ENCODE results near the gene STAT3. TPM values are rescaled to one million over a fixed set of nuclear protein-coding genes. Genes with fewer than 3 reads are reported as not detected.

STAT3 gene
- total RNA-seq, 1 experiment from 2014 or later: 60.5 TPM

DNA sequence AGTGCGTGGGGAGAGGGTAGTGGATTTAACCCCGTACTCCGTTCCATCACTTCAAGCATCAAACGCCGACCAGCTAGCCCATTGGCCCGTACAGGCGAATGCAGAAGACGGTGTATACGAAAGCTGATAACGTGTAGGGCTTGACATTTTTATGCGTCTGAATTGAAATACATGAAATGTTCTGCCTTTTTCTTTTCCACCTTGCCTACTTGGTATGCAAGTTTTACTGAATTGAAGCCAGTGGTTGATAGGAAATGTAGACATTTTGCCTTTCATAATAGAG, 834 bp upstream of the STAT3 start:
- no peaks in the 10 kb centered on the region for H3K9me3 ChIP-seq (ENCODE audit: low read depth, low read length, poor library complexity, severe bottlenecking)
- H3K36me3 ChIP-seq (ENCODE audit: insufficient read depth, low read length, poor library complexity, severe bottlenecking): no peaks in the 10 kb centered on the region
- no peak for DNase-seq (ENCODE audit: low spot score)
- H3K4me3 ChIP-seq (ENCODE audit: low read depth, low read length, poor library complexity, severe bottlenecking): peak overlapping the region; percentile 78
- H3K27me3 ChIP-seq (replicated peaks; ENCODE audit: insufficient read depth, low read depth, low read length, poor library complexity): no peaks in the 10 kb centered on the region
- H3K4me1 ChIP-seq (ENCODE audit: insufficient read depth, low read length, poor library complexity, severe bottlenecking): peaks cover 12% of the 10 kb centered on the region
- ChIA-PET POLR2A (ENCODE audit: low non-redundant PET) (no interaction called here), CTCF (no interaction called here)
- H3K27ac ChIP-seq (ENCODE audit: low read depth, low read length, poor library complexity, severe bottlenecking): peak overlapping the region; percentile 84
- BruUV-seq (replicated peaks): TSS peak; percentile 97
- no peak for TF ChIP-seq EZH2 (IDR thresholded peaks at IDR 0.05; ENCODE audit: borderline replicate concordance, low read depth, low read length, poor library complexity, severe bottlenecking)
- TF ChIP-seq, protein P1, sequence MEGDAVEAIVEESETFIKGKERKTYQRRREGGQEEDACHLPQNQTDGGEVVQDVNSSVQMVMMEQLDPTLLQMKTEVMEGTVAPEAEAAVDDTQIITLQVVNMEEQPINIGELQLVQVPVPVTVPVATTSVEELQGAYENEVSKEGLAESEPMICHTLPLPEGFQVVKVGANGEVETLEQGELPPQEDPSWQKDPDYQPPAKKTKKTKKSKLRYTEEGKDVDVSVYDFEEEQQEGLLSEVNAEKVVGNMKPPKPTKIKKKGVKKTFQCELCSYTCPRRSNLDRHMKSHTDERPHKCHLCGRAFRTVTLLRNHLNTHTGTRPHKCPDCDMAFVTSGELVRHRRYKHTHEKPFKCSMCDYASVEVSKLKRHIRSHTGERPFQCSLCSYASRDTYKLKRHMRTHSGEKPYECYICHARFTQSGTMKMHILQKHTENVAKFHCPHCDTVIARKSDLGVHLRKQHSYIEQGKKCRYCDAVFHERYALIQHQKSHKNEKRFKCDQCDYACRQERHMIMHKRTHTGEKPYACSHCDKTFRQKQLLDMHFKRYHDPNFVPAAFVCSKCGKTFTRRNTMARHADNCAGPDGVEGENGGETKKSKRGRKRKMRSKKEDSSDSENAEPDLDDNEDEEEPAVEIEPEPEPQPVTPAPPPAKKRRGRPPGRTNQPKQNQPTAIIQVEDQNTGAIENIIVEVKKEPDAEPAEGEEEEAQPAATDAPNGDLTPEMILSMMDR (conservative IDR thresholded peaks at IDR 0.05; ENCODE audit: low read depth, low read length): no peak
- intact Hi-C loops (cut with micrococcal nuclease; ENCODE audit: unreplicated experiment): no loop called here

DNA sequence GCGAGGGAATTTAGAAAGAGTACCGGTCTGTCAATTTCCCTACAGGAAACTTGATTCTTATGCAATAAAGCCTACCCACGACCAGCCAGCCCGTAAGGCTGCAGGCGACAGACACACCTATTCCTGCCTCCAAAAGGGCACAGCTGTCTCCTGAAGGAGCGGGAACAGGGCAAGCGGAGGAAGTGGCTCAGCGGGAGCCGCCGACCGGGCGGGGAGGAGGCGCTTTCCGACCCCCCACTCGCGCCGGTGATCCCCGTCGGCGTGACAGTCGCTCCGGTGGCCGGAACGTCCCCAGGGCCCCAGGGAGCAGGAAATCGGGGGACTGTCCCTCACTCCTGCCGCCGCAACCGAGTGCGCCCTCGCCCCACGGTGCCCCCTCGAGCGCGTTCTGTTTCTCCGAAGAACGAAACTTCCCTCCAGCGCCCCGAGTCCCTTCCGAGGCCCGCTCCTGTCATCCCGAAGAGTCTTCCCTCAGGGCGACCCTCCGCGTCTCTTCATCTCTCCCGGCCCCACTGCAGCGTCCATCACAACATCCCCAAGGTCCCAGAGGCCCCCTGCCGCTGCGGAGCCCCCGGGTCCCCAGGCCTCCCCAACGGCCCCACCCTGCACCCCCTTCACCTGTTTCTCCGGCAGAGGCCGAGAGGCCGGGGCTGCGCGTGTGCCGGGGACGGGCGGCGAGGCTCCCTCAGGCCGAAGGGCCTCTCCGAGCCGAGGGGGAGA, 421 bp downstream of the STAT3 start:
- Histone ChIP-seq H3K27ac (ENCODE audit: low read depth, low read length, poor library complexity, severe bottlenecking) (peak overlapping the region; percentile 93), H3K9me3 (ENCODE audit: low read depth, low read length, poor library complexity, severe bottlenecking) (no peaks in the 10 kb centered on the region), H3K4me3 (ENCODE audit: low read depth, low read length, poor library complexity, severe bottlenecking) (peak overlapping the region; percentile 78), H3K4me1 (ENCODE audit: insufficient read depth, low read length, poor library complexity, severe bottlenecking) (peaks cover 12% of the 10 kb centered on the region), H3K36me3 (ENCODE audit: insufficient read depth, low read length, poor library complexity, severe bottlenecking) (no peaks in the 10 kb centered on the region), H3K27me3 (replicated peaks; ENCODE audit: insufficient read depth, low read depth, low read length, poor library complexity) (no peaks in the 10 kb centered on the region)
- ChIA-PET POLR2A (ENCODE audit: low non-redundant PET) (no interaction called here), CTCF (interaction anchor here (0.6 kb wide), 1 partner anchor 1527 kb away, joined by 3 read pairs; no protein-coding TSS in a partner anchor)
- no TSS peak for BruUV-seq (replicated peaks)
- DNase-seq (ENCODE audit: low spot score): peak; percentile 52
- intact Hi-C loops (cut with micrococcal nuclease; ENCODE audit: unreplicated experiment): no loop called here
- TF ChIP-seq, protein P1 (conservative IDR thresholded peaks at IDR 0.05; ENCODE audit: low read depth, low read length): no peak
- TF ChIP-seq EZH2 (IDR thresholded peaks at IDR 0.05; ENCODE audit: borderline replicate concordance, low read depth, low read length, poor library complexity, severe bottlenecking): no peak

DNA sequence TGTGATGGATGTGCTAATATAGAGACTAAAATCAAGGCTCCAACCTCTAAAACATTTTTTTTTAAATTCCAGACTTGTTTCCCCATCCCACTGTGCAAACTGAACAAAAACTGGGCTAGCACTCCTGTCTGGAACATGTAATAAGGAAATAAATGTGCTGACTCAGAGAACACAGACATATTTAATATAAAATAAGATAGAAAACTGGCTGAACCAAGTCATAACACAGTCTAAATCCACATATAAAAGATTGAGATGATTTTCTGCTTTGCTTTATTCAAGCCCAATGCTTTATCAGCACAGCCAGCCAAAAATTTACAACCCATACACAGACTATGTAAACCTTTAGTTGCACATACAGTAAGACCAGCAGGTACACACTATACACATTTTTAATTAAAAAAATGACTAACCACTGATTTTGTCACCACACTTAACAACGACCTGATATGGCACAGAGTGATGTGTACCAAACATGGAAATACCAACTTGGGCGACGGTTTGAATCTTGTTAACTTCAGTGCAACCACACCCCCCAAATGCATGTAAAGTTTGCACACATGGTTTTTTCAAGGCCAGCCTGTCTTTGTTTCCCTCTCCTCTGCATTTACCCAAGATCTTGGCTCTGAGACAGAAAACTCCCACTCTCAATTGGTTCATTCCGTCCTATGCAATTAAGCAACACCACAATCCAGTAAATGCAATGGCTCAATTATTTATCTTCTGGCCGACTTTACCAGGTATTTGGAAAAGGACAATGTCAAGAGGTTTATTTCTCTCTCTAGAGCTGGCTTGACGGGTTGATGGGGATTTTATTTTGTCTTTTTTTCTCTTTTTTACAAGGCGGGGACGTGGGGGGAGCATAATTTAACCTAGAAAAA, 1.2 kb downstream of the STAT3 start:
- DNase-seq (ENCODE audit: low spot score): peak; percentile 72
- BruUV-seq (replicated peaks): TSS peak; percentile 49
- H3K27me3 ChIP-seq (replicated peaks; ENCODE audit: insufficient read depth, low read depth, low read length, poor library complexity): no peaks in the 10 kb centered on the region
- peaks cover 12% of the 10 kb centered on the region for H3K4me1 ChIP-seq (ENCODE audit: insufficient read depth, low read length, poor library complexity, severe bottlenecking)
- intact Hi-C loops (cut with micrococcal nuclease; ENCODE audit: unreplicated experiment): no loop called here
- H3K27ac ChIP-seq (ENCODE audit: low read depth, low read length, poor library complexity, severe bottlenecking): peak overlapping the region; percentile 93
- peak overlapping the region; percentile 78 for H3K4me3 ChIP-seq (ENCODE audit: low read depth, low read length, poor library complexity, severe bottlenecking)
- no peaks in the 10 kb centered on the region for H3K9me3 ChIP-seq (ENCODE audit: low read depth, low read length, poor library complexity, severe bottlenecking)
- TF ChIP-seq EZH2 (IDR thresholded peaks at IDR 0.05; ENCODE audit: borderline replicate concordance, low read depth, low read length, poor library complexity, severe bottlenecking): no peak
- TF ChIP-seq, protein P1 (conservative IDR thresholded peaks at IDR 0.05; ENCODE audit: low read depth, low read length): no peak
- POLR2A ChIA-PET (ENCODE audit: low non-redundant PET): no interaction called here
- CTCF ChIA-PET: no interaction called here
- no peaks in the 10 kb centered on the region for H3K36me3 ChIP-seq (ENCODE audit: insufficient read depth, low read length, poor library complexity, severe bottlenecking)

All from A673 (cell line).